Heart right ventricle (tissue), 16 donors: ENCODE data around the gene KRTAP5-2. TPM values are rescaled to one million over a fixed set of nuclear protein-coding genes. Genes with fewer than 3 reads are reported as not detected.
A peak's percentile ranks its signal among the peaks of the same experiment; 100 is the strongest.

Experiments used
- ATAC-seq, 8 donors: fragments of 200-7000 bp; cut with Tn5 transposase; one replicate each; pipeline ENCODE4 v1.9.1; 2020; ENCODE audit warnings: mild to moderate bottlenecking in 8 of 8, moderate library complexity in 8 of 8, moderate number of reproducible peaks in 1 of 8
- DNase-seq, 2 donors: peaks; one replicate each; pipeline ENCODE4 v3.0.0-alpha.2; 2020
- H3K27ac ChIP-seq, 10 donors: fragments of 200-600 bp; sonication (generic) in 2 of 10; one replicate each; pipeline versions ENCODE4 v1.5.0 to v1.8.0; 2020 to 2022; ENCODE audit warnings: mild to moderate bottlenecking in 3 of 10
- H3K27me3 ChIP-seq, 7 donors: fragments of 200-600 bp; one replicate each; pipeline ENCODE4 v1.8.0; 2021 to 2022; ENCODE audit warnings: mild to moderate bottlenecking in 2 of 7
- H3K36me3 ChIP-seq, 9 donors: fragments of 200-600 bp; sonication (generic) in 1 of 9; one replicate each; pipeline versions ENCODE4 v1.5.0 to v1.8.0; 2020 to 2022; ENCODE audit warnings: mild to moderate bottlenecking in 2 of 9
- H3K4me1 ChIP-seq, 9 donors: fragments of 200-600 bp; sonication (generic) in 1 of 9; one replicate each; pipeline versions ENCODE4 v1.5.0 to v1.8.0; 2020 to 2022; ENCODE audit warnings: mild to moderate bottlenecking in 4 of 9
- H3K4me3 ChIP-seq, 10 donors: fragments of 200-600 bp; sonication (generic) in 2 of 10; one replicate each; pipeline versions ENCODE4 v1.5.0 to v1.8.0; 2020 to 2022; ENCODE audit warnings: mild to moderate bottlenecking in 7 of 10, moderate library complexity in 2 of 10
- H3K9me3 ChIP-seq, 11 donors: fragments of 200-600 bp in 10 of 11; sonication (generic) in 2 of 11; one replicate each; pipeline versions ENCODE4 v1.5.0 to v1.8.0; 2013 to 2022; ENCODE audit warnings: mild to moderate bottlenecking in 2 of 11, control low read depth in 1 of 11, moderate library complexity in 1 of 11
- WGBS, 2 donors: extraction: QIAGEN DNeasy Blood & Tissue Kit; methylation state at CpG; one replicate each; pipeline ENCODE4 v1.1.7; 2013; ENCODE audit warnings: inconsistent platforms in 1 of 2; 5-methylcytosine and 5-hydroxymethylcytosine counted together
- intact Hi-C, 10 donors: fragments of 100-400 bp; cut with DNase I; formaldehyde crosslinking; loops; one replicate each; pipeline versions ENCODE4 v1.11.1 to v1.14.2; 2022
- polyA plus RNA-seq, 2 donors: library from polyadenylated mRNA; stranded (reverse); fragments of 200-250 nt; gene quantifications; one replicate each; pipeline ENCODE4 v1.2.3, GENCODE V29; 2013
- total RNA-seq, 10 donors: library from RNA; stranded (reverse); fragmentation: NEBNext Ultra II Directional in 3 of 10; extraction: Animal tissue kit (Norgen Biotek cat#: 25700) in 3 of 10; gene quantifications; one replicate each; pipeline versions ENCODE4 v1.2.1 to v1.2.4, GENCODE V29; 2021 to 2023
- TF ChIP-seq, protein P1 (sequence below), 9 donors: fragments of 200-600 bp; sonication (generic) in 2 of 9; IDR thresholded peaks; one replicate each; pipeline versions ENCODE4 v1.5.0 to v1.8.0; 2021 to 2022; ENCODE audit warnings: antibody characterized with exemption in 9 of 9, mild to moderate bottlenecking in 5 of 9, moderate library complexity in 1 of 9
- donor health status: Arrhythmogenic right ventricular cardiomyopathy.
- donor health status: ischemic (EF 13 %, LVEDD 7.1; RV severe dilation, severe dysfunction).
- donor health status: healthy with polysubstance abuse.
- donor health status: DM: no; HTN: yes; CAD: no.
- donor health status: DM: no; HTN: no; CAD: no.
- donor health status: ischemic (EF 25% LVEDD 6.9; RV normal size, moderate dysfunction).
- donor health status: ischemic (EF 25% LVEDD 5.7; RV mildly dilated, moderate dysfunction).
- donor health status: healthy.
- donor health status: DM: yes; HTN: yes; CAD: no.
- donor health status: Ischemic cardiomyopathy.
- donor health status: ischemic (EF 35%, LVEDD 5.7; RV mildly dilated, moderate dysfunction).
- donor health status: nonischemic (EF 11% LVEDD 7.7; RV severe dilation, severe dysfunction).
- donor health status: DM: yes; HTN: yes; CAD: no.
- donor health status: PGD.
- donor health status: ischemic (EF 29% LVEDD 5.4; RV normal size, mild dysfunction).
- donor health status: nonischemic (EF 23%, LVEDD 6.1; RV moderate dilation, normal function).

KRTAP5-2 gene
- total and polyA plus RNA-seq, 12 donors = 0.04 TPM; not detected in 11

DNA sequence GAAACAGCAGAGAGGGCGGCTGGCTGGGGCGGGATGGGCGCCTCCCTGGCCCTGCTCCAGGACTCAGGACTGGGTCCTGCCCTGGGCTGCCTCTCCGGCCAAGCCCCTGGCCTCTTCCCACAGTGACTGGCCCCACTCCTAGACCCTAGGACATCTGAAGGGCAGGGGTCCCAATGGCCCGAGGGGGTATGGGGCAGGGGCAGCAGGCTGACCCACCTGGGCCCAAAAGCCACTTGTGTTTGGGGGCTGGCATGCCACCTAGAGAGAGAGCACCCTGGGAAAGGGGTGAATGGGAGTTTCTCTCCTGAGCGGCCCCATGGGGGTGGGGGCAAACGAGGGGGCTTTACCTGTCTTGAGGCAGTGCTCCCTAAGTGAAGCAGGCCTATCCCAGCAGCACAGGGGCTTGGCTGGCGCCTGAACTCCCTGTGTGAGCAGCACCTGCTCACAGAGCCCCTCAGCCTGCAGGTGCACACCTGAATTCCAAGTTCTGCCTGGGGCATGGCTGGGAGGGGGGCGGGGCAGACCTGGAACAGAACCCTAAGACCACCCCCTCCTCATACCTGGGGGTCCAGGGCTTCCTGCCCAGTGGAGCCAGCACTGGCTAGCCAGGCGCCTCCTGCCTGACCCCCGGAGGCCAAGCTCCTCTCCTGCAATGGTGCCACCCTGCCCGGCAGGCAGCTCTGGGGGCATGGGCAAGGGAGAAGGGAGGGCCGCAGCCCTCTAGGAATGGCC is 42.9 kb downstream of the KRTAP5-2 start:
- no peak for ATAC-seq
- 82 to 83% methylated on average over 13 of the region's 13 CpGs for WGBS, 2 donors
- TF ChIP-seq, protein P1, sequence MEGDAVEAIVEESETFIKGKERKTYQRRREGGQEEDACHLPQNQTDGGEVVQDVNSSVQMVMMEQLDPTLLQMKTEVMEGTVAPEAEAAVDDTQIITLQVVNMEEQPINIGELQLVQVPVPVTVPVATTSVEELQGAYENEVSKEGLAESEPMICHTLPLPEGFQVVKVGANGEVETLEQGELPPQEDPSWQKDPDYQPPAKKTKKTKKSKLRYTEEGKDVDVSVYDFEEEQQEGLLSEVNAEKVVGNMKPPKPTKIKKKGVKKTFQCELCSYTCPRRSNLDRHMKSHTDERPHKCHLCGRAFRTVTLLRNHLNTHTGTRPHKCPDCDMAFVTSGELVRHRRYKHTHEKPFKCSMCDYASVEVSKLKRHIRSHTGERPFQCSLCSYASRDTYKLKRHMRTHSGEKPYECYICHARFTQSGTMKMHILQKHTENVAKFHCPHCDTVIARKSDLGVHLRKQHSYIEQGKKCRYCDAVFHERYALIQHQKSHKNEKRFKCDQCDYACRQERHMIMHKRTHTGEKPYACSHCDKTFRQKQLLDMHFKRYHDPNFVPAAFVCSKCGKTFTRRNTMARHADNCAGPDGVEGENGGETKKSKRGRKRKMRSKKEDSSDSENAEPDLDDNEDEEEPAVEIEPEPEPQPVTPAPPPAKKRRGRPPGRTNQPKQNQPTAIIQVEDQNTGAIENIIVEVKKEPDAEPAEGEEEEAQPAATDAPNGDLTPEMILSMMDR (IDR thresholded peaks at IDR 0.05) = no peak
- peaks cover 0 to 33% (median 7%) of the 10 kb centered on the region in 9 donors for H3K36me3 ChIP-seq
- H3K4me3 ChIP-seq = no peak overlapping the region
- intact Hi-C loops = no loop called here
- peak overlapping the region in 2 of 10 donors; percentile 22 to 31 for H3K27ac ChIP-seq
- no peak for DNase-seq
- H3K4me1 ChIP-seq = peaks cover 20 to 54% (median 36%) of the 10 kb centered on the region in 9 donors
- H3K27me3 ChIP-seq = peaks cover 0 to 21% (median 0%) of the 10 kb centered on the region in 7 donors
- no peaks in the 10 kb centered on the region for H3K9me3 ChIP-seq

DNA sequence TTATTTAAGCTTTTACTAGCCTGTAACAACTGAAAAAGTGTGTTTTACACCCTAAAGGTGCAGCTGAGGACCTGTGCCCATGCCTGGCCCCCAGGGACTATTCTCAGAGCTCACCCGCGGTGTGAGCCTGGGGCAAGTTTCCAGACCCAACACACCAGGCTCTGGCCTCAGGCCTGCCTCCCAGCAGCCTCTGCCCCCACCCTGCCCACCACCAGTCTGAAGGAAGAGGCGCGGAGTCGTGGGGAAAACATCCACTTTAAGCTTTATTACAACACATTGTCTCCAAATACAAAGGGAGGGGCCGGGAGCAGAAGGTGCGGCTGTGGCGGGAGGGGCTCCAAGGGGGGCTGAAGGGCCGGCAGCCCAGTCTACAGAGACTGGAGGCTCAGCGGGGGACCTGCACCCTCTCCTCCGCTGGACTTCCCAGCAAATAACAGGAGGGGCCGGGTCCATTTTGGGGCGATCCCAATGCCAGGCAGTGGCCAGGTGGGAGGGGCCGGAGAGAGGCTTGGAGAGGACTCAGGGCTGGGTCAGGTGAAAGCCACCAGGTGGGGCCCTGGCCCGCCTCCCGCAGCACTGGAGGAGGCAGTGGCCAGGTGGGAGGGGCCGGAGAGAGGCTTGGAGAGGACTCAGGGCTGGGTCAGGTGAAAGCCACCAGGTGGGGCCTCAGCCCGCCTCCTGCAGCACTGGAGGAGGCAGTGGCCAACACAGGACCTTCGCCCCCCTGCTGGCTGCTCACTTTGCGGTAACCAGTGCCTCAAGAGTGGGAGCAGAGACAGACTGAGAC is 44.1 kb downstream of the KRTAP5-2 start:
- H3K36me3 ChIP-seq = peaks cover 0 to 28% (median 7%) of the 10 kb centered on the region in 9 donors
- no peak overlapping the region for H3K27ac ChIP-seq
- no peak overlapping the region for H3K4me3 ChIP-seq
- peaks cover 16 to 47% (median 28%) of the 10 kb centered on the region in 9 donors for H3K4me1 ChIP-seq
- no peaks in the 10 kb centered on the region for H3K9me3 ChIP-seq
- peaks cover 0 to 26% (median 0%) of the 10 kb centered on the region in 7 donors for H3K27me3 ChIP-seq
- ATAC-seq = no peak
- DNase-seq = no peak
- TF ChIP-seq, protein P1 (IDR thresholded peaks at IDR 0.05) = no peak
- intact Hi-C loops = no loop called here
- 81% methylated on average over 20 of the region's 20 CpGs for WGBS, 2 donors

DNA sequence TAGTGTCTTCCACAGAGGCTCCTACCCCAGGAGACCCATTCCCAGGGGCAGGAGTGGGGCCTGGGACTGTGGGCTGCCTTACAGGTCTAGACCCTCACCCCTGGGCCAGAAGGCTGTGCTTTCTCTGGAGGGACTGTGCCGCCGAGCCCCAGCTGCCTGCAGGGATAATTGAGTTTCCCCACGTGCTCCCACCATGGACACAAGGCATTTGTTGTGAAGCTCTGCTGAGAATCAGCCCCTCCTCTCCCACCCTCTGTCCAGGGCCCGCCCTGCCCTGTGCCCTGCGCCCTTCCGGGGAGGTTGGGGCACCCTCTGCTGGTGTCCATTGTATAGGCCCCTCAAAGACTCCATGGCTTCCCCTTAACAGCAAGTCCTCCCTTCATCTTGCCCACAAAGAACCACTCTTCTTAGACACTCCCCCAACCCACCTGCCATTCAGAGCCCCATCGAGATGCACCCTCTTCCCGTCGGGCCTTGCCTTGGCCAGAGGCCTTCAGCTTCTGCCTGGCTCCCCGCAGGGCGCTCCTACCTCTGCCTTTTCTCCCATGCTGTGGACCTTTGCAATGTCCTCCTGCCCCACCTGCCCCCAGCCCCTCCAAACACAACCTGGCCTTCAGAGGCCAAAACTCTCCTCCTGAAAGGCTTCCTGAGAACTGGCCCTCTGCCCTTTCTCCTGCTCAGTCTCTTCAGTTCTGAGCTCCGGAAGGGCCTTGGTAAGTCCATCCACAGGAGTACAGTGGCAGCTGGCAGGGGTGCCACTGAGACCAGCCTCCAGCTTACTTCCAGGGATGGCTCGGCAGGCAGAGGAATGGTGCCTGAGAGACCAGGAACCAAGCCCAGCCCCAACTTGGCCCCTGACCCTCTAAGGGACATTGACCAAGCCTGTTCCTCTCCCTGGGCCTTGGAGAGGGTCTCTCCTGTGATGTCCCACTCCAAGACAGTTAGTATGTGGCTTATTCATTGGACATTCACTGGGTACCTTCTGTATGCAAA is 48.5 kb downstream of the KRTAP5-2 start:
- 82 to 85% methylated on average over 13 of the region's 13 CpGs for WGBS, 2 donors
- Histone ChIP-seq H3K4me1 (peaks cover 19 to 50% (median 33%) of the 10 kb centered on the region in 9 donors), H3K27me3 (peaks cover 0 to 48% (median 30%) of the 10 kb centered on the region in 7 donors), H3K9me3 (no peaks in the 10 kb centered on the region), H3K36me3 (no peaks in the 10 kb centered on the region), H3K27ac (peak overlapping the region in 8 of 10 donors; percentile 77 to 96 (median 82)), H3K4me3 (no peak overlapping the region)
- intact Hi-C loops = loop anchor here in 6 of 10 donors (5.0 to 10.0 kb wide), 2 partner anchors 75 to 78 kb away; partner anchors contain the start of genes KRTAP5-5 (in 6 of the 6) and KRTAP5-4 (in 5 of the 6)
- TF ChIP-seq, protein P1 (IDR thresholded peaks at IDR 0.05) = peak in 5 of 9 donors; percentile 9 to 30 (median 17)
- ATAC-seq (peak in 2 of 8 donors; percentile 13 to 21), DNase-seq (peak in 1 of 2 donors; percentile 16)
